Adrenal gland (tissue), 12 donors: ENCODE data around the gene MAPK4. TPM values are rescaled to one million over a fixed set of nuclear protein-coding genes. Genes with fewer than 3 reads are reported as not detected.

Experiments
- DNase-seq, 7 donors: peaks; one replicate each; pipeline ENCODE4 v3.0.0-alpha.2; 2019 to 2020
- H3K27ac ChIP-seq, 5 donors: fragments of 200-600 bp; sonication (generic) in 4 of 5; 1 replicate in 3 of 5; 2 replicates in 2 of 5; pipeline versions ENCODE4 v1.5.1 to v1.8.0; 2016 to 2020; ENCODE audit warnings: mild to moderate bottlenecking in 1 of 5
- H3K27me3 ChIP-seq: fragments of 200-600 bp; 2 replicates; pipeline ENCODE4 v1.8.0; 2021
- H3K36me3 ChIP-seq, 2 donors: fragments of 200-600 bp; replicated peaks in 1 of 2; 1 replicate in 1 of 2; 2 replicates in 1 of 2; pipeline versions ENCODE4 v1.5.1 to v1.8.0; 2018 to 2022
- H3K4me1 ChIP-seq, 2 donors: fragments of 200-600 bp; replicated peaks in 1 of 2; 1 replicate in 1 of 2; 2 replicates in 1 of 2; pipeline versions ENCODE4 v1.5.1 to v1.8.0; 2018 to 2021
- H3K4me3 ChIP-seq, 4 donors: fragments of 200-600 bp; sonication (generic) in 3 of 4; one replicate each; pipeline ENCODE4 v1.5.1; 2016 to 2018
- H3K9me3 ChIP-seq, 3 donors: fragments of 200-600 bp; sonication (generic) in 1 of 3; replicated peaks in 1 of 3; 1 replicate in 2 of 3; 2 replicates in 1 of 3; pipeline versions ENCODE4 v1.5.1 to v1.8.0; 2016 to 2021
- POLR2A ChIP-seq, 2 donors: fragments of 450-650 bp; IDR thresholded peaks; one replicate each; pipeline ENCODE4 v1.6.1; 2017; ENCODE audit warnings: antibody characterized with exemption in 2 of 2, mild to moderate bottlenecking in 2 of 2, moderate library complexity in 1 of 2
- WGBS, 4 donors: extraction: QIAGEN DNeasy Blood & Tissue Kit in 2 of 4; methylation state at CpG; one replicate each; pipeline versions ENCODE4 v1.1.5 to v1.1.7; 2013 to 2017; 5-methylcytosine and 5-hydroxymethylcytosine counted together
- intact Hi-C, 2 donors: fragments of 100-400 bp; cut with DNase I; formaldehyde crosslinking; loops; one replicate each; pipeline versions ENCODE4 v1.14.1 to v1.15.0; 2022 to 2023
- polyA plus RNA-seq, 3 donors: library from polyadenylated mRNA; stranded (reverse); fragments of 200-250 nt in 2 of 3; fragments of 350-450 nt in 1 of 3; fragmentation: Illumina TruSeq in 1 of 3; extraction: RNeasy Lipid Tissue Mini Kit (QIAGEN cat#74804) in 1 of 3; gene quantifications; one replicate each; pipeline ENCODE4 v1.2.3, GENCODE V29; 2013 to 2014
- total RNA-seq, 9 donors: library from RNA; depleted of rRNA in 4 of 9; stranded (reverse); fragments of >200 nt in 4 of 9; fragments of 120-200 nt in 1 of 9; fragmentation: NEBNext Ultra II Directional in 1 of 9; extraction: Animal tissue kit (Norgen Biotek cat#: 25700) in 1 of 9; gene quantifications; one replicate each; pipeline versions ENCODE4 v1.1.0 to v1.2.4, GENCODE V29; 2013 to 2023
- TF ChIP-seq, protein P1 (sequence below), 6 experiments: fragments of 450-650 bp in 4 of 6; fragments of 200-600 bp in 2 of 6; sonication (generic) in 1 of 6; IDR thresholded peaks; 1 replicate in 5 of 6; 2 replicates in 1 of 6; pipeline versions ENCODE4 v1.5.1 to v1.8.0; 2016 to 2021; ENCODE audit warnings: antibody characterized with exemption in 6 of 6, mild to moderate bottlenecking in 2 of 6, moderate library complexity in 1 of 6
- donor health status: healthy with polysubstance abuse.
- donor health status: Bipolar disorder and iron deficiency.
- donor health status: DM: yes; HTN: yes; CAD: no.
- donor health status: DM: no; HTN: no; CAD: no.
- donor health status: DM: no; HTN: no; CAD: no.
- donor health status: DM: yes; HTN: yes; CAD: no.

The MAPK4 gene
- total and polyA plus RNA-seq, 12 donors = 16.3 to 231 (median 33.9) TPM

DNA sequence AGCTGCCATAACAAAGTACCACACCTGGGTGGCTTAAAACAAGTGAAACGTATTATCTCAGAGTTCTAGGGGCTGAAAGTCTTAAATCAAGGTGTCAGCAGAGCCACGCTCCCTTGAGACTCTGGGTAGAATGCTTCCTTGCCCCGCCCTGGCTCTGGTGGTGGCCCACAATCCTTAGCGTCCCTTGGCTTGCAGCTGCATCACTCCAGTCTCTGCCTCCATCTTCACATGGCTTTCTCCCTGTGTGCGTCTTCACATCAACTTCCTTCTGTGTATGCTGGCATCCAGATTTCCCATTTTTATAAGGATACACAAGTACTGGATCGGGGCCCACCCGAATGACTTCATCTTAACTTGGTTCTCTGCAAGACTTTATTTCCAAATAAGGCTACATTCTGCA is 197.5 kb downstream of the MAPK4 start:
- Histone ChIP-seq H3K27me3 (no peaks in the 10 kb centered on the region), H3K36me3 (no peaks in the 10 kb centered on the region), H3K9me3 (no peaks in the 10 kb centered on the region), H3K4me1 (no peaks in the 10 kb centered on the region), H3K4me3 (no peak overlapping the region), H3K27ac (no peak overlapping the region)
- DNase-seq = no peak
- 88 to 91% (median 89%) methylated on average over 7 of the region's 7 CpGs for WGBS, 4 donors
- intact Hi-C loops = no loop called here
- TF ChIP-seq, protein P1, sequence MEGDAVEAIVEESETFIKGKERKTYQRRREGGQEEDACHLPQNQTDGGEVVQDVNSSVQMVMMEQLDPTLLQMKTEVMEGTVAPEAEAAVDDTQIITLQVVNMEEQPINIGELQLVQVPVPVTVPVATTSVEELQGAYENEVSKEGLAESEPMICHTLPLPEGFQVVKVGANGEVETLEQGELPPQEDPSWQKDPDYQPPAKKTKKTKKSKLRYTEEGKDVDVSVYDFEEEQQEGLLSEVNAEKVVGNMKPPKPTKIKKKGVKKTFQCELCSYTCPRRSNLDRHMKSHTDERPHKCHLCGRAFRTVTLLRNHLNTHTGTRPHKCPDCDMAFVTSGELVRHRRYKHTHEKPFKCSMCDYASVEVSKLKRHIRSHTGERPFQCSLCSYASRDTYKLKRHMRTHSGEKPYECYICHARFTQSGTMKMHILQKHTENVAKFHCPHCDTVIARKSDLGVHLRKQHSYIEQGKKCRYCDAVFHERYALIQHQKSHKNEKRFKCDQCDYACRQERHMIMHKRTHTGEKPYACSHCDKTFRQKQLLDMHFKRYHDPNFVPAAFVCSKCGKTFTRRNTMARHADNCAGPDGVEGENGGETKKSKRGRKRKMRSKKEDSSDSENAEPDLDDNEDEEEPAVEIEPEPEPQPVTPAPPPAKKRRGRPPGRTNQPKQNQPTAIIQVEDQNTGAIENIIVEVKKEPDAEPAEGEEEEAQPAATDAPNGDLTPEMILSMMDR (IDR thresholded peaks at IDR 0.05) = no peak
- TF ChIP-seq POLR2A (IDR thresholded peaks at IDR 0.05) = no peak

DNA sequence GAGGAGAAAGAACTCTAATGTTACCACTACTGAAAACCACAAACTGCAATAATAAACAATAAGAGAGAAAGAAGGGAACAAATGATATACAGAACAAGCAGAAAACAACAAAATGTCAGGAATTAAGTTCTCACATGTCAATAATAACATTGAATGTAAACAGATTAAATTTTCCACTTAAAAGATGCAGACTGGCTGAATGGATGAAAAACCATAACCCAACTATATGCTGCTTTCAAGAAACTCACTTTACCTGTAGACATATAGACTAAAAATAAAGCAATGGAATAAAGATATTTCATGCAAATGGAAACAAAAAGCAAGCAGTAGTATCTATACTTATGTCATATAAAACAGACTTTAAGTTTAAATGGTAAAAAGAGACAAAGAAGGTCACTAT is 209.6 kb downstream of the MAPK4 start:
- no peak overlapping the region for H3K27ac ChIP-seq
- H3K4me1 ChIP-seq = no peaks in the 10 kb centered on the region
- TF ChIP-seq, protein P1 (IDR thresholded peaks at IDR 0.05) = no peak
- no peak for TF ChIP-seq POLR2A (IDR thresholded peaks at IDR 0.05)
- intact Hi-C loops = no loop called here
- H3K36me3 ChIP-seq = no peaks in the 10 kb centered on the region
- H3K9me3 ChIP-seq = peaks cover 0 to 13% (median 0%) of the 10 kb centered on the region in 3 donors
- no peak for DNase-seq
- H3K4me3 ChIP-seq = no peak overlapping the region
- no peaks in the 10 kb centered on the region for H3K27me3 ChIP-seq

DNA sequence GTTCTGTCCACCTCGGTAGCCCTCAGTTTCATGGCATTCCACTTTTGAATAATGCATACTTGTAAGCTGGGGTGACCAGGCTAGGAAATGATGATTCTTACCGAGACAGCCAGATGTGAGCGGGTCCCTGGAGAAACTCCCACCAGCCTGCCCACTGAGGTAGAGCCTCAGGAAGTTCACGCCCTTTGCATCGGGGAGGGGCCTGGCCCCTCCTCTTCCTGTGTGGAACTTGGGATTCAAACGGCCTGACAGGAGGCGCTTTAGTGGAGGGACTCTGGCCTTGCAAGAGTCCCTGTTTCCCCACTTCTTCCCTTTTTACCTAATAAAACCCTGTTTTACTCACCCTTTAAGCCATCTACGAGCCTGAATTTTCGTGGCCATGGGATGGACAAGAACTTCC is 215.3 kb downstream of the MAPK4 start:
- no peak for DNase-seq
- H3K4me3 ChIP-seq = no peak overlapping the region
- no peak overlapping the region for H3K27ac ChIP-seq
- no peaks in the 10 kb centered on the region for H3K9me3 ChIP-seq
- TF ChIP-seq POLR2A (IDR thresholded peaks at IDR 0.05) = no peak
- TF ChIP-seq, protein P1 (IDR thresholded peaks at IDR 0.05) = no peak
- intact Hi-C loops = no loop called here
- no peaks in the 10 kb centered on the region for H3K4me1 ChIP-seq
- H3K27me3 ChIP-seq = no peaks in the 10 kb centered on the region
- WGBS, 4 donors = 80 to 81% (median 80%) methylated on average over 9 of the region's 9 CpGs
- no peaks in the 10 kb centered on the region for H3K36me3 ChIP-seq

DNA sequence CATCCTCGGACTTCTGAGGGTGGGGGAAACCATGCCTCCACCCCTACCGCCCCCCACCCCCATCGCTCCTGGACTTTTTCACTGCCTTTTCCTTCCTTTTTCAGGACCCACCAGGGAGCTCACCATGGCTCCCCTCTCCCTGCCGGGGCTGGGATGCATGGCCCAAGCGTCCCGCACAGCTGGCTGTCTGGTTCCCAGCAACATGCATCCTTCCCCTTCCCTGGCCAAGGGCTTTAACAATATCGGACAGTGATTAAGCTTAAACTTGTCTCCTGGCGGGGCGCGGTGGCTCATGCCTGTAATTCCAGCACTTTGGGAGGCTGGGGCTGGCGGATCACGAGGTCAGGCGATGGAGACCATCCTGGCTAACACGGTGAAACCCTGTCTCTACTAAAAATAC is 215.8 kb downstream of the MAPK4 start:
- TF ChIP-seq, protein P1 (IDR thresholded peaks at IDR 0.05) = no peak
- no peak for TF ChIP-seq POLR2A (IDR thresholded peaks at IDR 0.05)
- WGBS, 4 donors = 90 to 96% (median 92%) methylated on average over 14 of the region's 14 CpGs
- intact Hi-C loops = no loop called here
- Histone ChIP-seq H3K27ac (no peak overlapping the region), H3K9me3 (no peaks in the 10 kb centered on the region), H3K4me3 (no peak overlapping the region), H3K36me3 (no peaks in the 10 kb centered on the region), H3K4me1 (no peaks in the 10 kb centered on the region), H3K27me3 (no peaks in the 10 kb centered on the region)
- DNase-seq = no peak
